DND-41 (cell line): ENCODE results near the gene FBXO33.

Experiments
- ATAC-seq: fragments of 200-7000 bp; cut with Tn5 transposase; 3 replicates; pipeline ENCODE4 v1.9.1; 2021; ENCODE audit warnings: low read depth; ENCODE audit not compliant: insufficient read depth
- DNase-seq: peaks from one replicate; pipeline ENCODE4 v3.0.0-alpha.2; 2020
- H2AFZ ChIP-seq: 2 replicates; pipeline ENCODE4 v1.6.0; 2012; ENCODE audit warnings: low read depth, low read length
- H3K27ac ChIP-seq: 2 replicates; pipeline ENCODE4 v1.5.1; 2012; ENCODE audit warnings: low read length, inconsistent platforms
- H3K27me3 ChIP-seq: fragments of 200-600 bp; sonication (generic); 2 replicates; pipeline ENCODE4 v1.6.0; 2012; ENCODE audit warnings: low read length, mild to moderate bottlenecking, inconsistent platforms; ENCODE audit not compliant: insufficient read depth, poor library complexity
- H3K36me3 ChIP-seq: 2 replicates; pipeline ENCODE4 v1.5.1; 2012; ENCODE audit warnings: low read length, inconsistent platforms; ENCODE audit not compliant: insufficient read depth
- H3K4me1 ChIP-seq: 2 replicates; pipeline ENCODE4 v1.5.1; 2012; ENCODE audit warnings: mild to moderate bottlenecking, low read length; ENCODE audit not compliant: insufficient read depth
- H3K4me2 ChIP-seq: 2 replicates; pipeline ENCODE4 v1.6.0; 2012; ENCODE audit warnings: mild to moderate bottlenecking, moderate library complexity, low read length, inconsistent platforms; ENCODE audit not compliant: insufficient read depth
- H3K4me3 ChIP-seq, 2 experiments: fragments of 200-600 bp in 1 of 2; shearing (Covaris generic) in 1 of 2; 2 replicates each; pipeline ENCODE4 v1.5.1; 2012 to 2016; ENCODE audit warnings: inconsistent platforms in 2 of 2, low read length in 2 of 2, mild to moderate bottlenecking in 2 of 2, low read depth in 1 of 2, moderate library complexity in 1 of 2
- H3K79me2 ChIP-seq: 2 replicates; pipeline ENCODE4 v1.6.0; 2012; ENCODE audit warnings: low read length, inconsistent platforms; ENCODE audit not compliant: insufficient read depth
- H3K9ac ChIP-seq: 2 replicates; pipeline ENCODE4 v1.6.0; 2012; ENCODE audit warnings: low read depth, mild to moderate bottlenecking, inconsistent platforms, low read length, moderate library complexity
- H3K9me3 ChIP-seq: 2 replicates; pipeline ENCODE4 v1.5.1; 2012; ENCODE audit warnings: low read length, moderate library complexity, mild to moderate bottlenecking, inconsistent platforms; ENCODE audit not compliant: insufficient read depth, severe bottlenecking
- H4K20me1 ChIP-seq: 2 replicates; pipeline ENCODE4 v1.6.0; 2012; ENCODE audit warnings: low read length; ENCODE audit not compliant: insufficient read depth
- CTCF ChIP-seq: IDR thresholded peaks from 2 replicates; pipeline ENCODE4 v1.5.1; 2012; ENCODE audit warnings: borderline replicate concordance, low read length, moderate library complexity, mild to moderate bottlenecking; ENCODE audit not compliant: poor library complexity, severe bottlenecking; ENCODE audit errors: extremely low read depth
- EZH2 ChIP-seq: IDR thresholded peaks from 3 replicates; pipeline ENCODE4 v1.6.1; 2012; ENCODE audit warnings: borderline replicate concordance, low read depth, mild to moderate bottlenecking, moderate library complexity, low read length, inconsistent platforms; ENCODE audit not compliant: severe bottlenecking

FBXO33 gene

GRCh38 chr14:39428118-39428517 is 4.1 kb downstream of the FBXO33 start:
- H3K79me2 ChIP-seq, result peaks cover 86% of the 10 kb centered on the region
- TF ChIP-seq EZH2, result no peak
- TF ChIP-seq CTCF, result no peak

GRCh38 chr14:39426605-39427004 is 5.6 kb downstream of the FBXO33 start:
- H3K4me1 ChIP-seq, result peaks cover 34% of the 10 kb centered on the region
- no peak for ATAC-seq
- peaks cover 31% of the 10 kb centered on the region for H4K20me1 ChIP-seq
- H3K27ac ChIP-seq, result no peak overlapping the region
- H3K4me3 ChIP-seq, result no peak overlapping the region
- TF ChIP-seq CTCF (peak; percentile 56), EZH2 (no peak)
- H3K36me3 ChIP-seq, result peaks cover 3% of the 10 kb centered on the region
- peaks cover 97% of the 10 kb centered on the region for H3K79me2 ChIP-seq
- DNase-seq, result no peak
- no peak overlapping the region; the same call in 1 of the 2 replicates for H3K4me2 ChIP-seq
- no peaks in the 10 kb centered on the region for H3K27me3 ChIP-seq
- H3K9me3 ChIP-seq, result no peaks in the 10 kb centered on the region
- no peak overlapping the region for H3K9ac ChIP-seq
- no peak overlapping the region for H2AFZ ChIP-seq

More at GRCh38 chr14:39428118-39428517, 4.1 kb downstream of the FBXO33 start:
- no peak for ATAC-seq
- Histone ChIP-seq H3K9ac (no peak overlapping the region), H3K9me3 (no peaks in the 10 kb centered on the region), H3K4me3 (no peak overlapping the region), H3K27me3 (no peaks in the 10 kb centered on the region), H4K20me1 (peaks cover 32% of the 10 kb centered on the region), H2AFZ (no peak overlapping the region), H3K4me1 (peaks cover 38% of the 10 kb centered on the region), H3K4me2 (peak overlapping the region; percentile 73), H3K27ac (no peak overlapping the region), H3K36me3 (peaks cover 3% of the 10 kb centered on the region)
- DNase-seq, result no peak

GRCh38 chr14:39425947-39426346 is 6.3 kb downstream of the FBXO33 start:
- Histone ChIP-seq H3K79me2 (peaks cover 96% of the 10 kb centered on the region), H3K4me1 (peaks cover 32% of the 10 kb centered on the region)

More at GRCh38 chr14:39425947-39426346, 6.3 kb downstream of the FBXO33 start:
- Histone ChIP-seq H3K4me2 (no peak overlapping the region), H3K9me3 (no peaks in the 10 kb centered on the region), H4K20me1 (peaks cover 25% of the 10 kb centered on the region), H3K27ac (no peak overlapping the region), H3K4me3 (no peak overlapping the region), H3K36me3 (peaks cover 3% of the 10 kb centered on the region), H2AFZ (no peak overlapping the region), H3K9ac (no peak overlapping the region), H3K27me3 (no peaks in the 10 kb centered on the region)
- no peak for DNase-seq
- no peak for ATAC-seq
- no peak for TF ChIP-seq EZH2
- no peak for TF ChIP-seq CTCF
